Measurements from ENCODE around the gene CACNG6. TPM values are rescaled to one million over a fixed set of nuclear protein-coding genes. Genes with fewer than 3 reads are reported as not detected.
A peak's percentile ranks its signal among the peaks of the same experiment; 100 is the strongest.

The CACNG6 gene
- total and polyA plus RNA-seq, 3 experiments from 2014 or later, result not detected

- Mint-ChIP-seq H3K4me1 (no peaks in the 10 kb centered on the region), H3K36me3 (no peaks in the 10 kb centered on the region), H3K27ac (no peak overlapping the region), H3K27me3 (peaks cover 24 to 58% of the 10 kb centered on the region in 2 donors), H3K4me3 (no peak overlapping the region), H3K9me3 (no peaks in the 10 kb centered on the region)
- ChIA-PET CTCF (no interaction called here), POLR2A (no interaction called here)
- Histone ChIP-seq H3K4me1 (ENCODE audit: insufficient read depth, low read length) (no peaks in the 10 kb centered on the region), H3K27me3 (ENCODE audit: insufficient read depth, low read length, poor library complexity, severe bottlenecking) (peaks cover 7% of the 10 kb centered on the region), H3K4me3 (ENCODE audit: low read length) (no peak overlapping the region), H3K36me3 (ENCODE audit: insufficient read depth, low read length) (no peaks in the 10 kb centered on the region), H3K9me3 (ENCODE audit: low read length) (no peaks in the 10 kb centered on the region), H3K27ac (ENCODE audit: low read depth, low read length) (no peak overlapping the region)
- DNase-seq, result no peak
Measured at GRCh38 chr19:53999694-54000093, 8.3 kb downstream of the CACNG6 start.

- no peaks in the 10 kb centered on the region for H3K9me3 Mint-ChIP-seq
- H3K4me3 Mint-ChIP-seq, result no peak overlapping the region
- POLR2A ChIA-PET, result no interaction called here
- peaks cover 12 to 46% of the 10 kb centered on the region in 2 donors for H3K27me3 Mint-ChIP-seq
- no peak overlapping the region for H3K4me3 ChIP-seq (ENCODE audit: low read length)
- CTCF ChIA-PET, result no interaction called here
- DNase-seq, result no peak
- no peaks in the 10 kb centered on the region for H3K36me3 ChIP-seq (ENCODE audit: insufficient read depth, low read length)
- H3K9me3 ChIP-seq (ENCODE audit: low read length), result no peaks in the 10 kb centered on the region
- no peaks in the 10 kb centered on the region for H3K4me1 Mint-ChIP-seq
- H3K27me3 ChIP-seq (ENCODE audit: insufficient read depth, low read length, poor library complexity, severe bottlenecking), result peaks cover 7% of the 10 kb centered on the region
- H3K4me1 ChIP-seq (ENCODE audit: insufficient read depth, low read length), result no peaks in the 10 kb centered on the region
- no peak overlapping the region for H3K27ac ChIP-seq (ENCODE audit: low read depth, low read length)
- no peaks in the 10 kb centered on the region for H3K36me3 Mint-ChIP-seq
- H3K27ac Mint-ChIP-seq, result no peak overlapping the region
Measured at GRCh38 chr19:54001496-54001895, 10.1 kb downstream of the CACNG6 start.

GRCh38 chr19:54002495-54003315 is 11.3 kb downstream of the CACNG6 start:
- H3K27ac ChIP-seq (ENCODE audit: low read depth, low read length), result no peak overlapping the region
- no peak for DNase-seq
- CTCF ChIA-PET, result interaction anchor here (0.6 kb wide), 1 partner anchor 23 kb away, joined by 3 read pairs; no protein-coding TSS in a partner anchor
- peaks cover 4% of the 10 kb centered on the region for H3K27me3 ChIP-seq (ENCODE audit: insufficient read depth, low read length, poor library complexity, severe bottlenecking)
- Mint-ChIP-seq H3K4me3 (no peak overlapping the region), H3K4me1 (no peaks in the 10 kb centered on the region), H3K36me3 (no peaks in the 10 kb centered on the region), H3K9me3 (no peaks in the 10 kb centered on the region), H3K27ac (no peak overlapping the region), H3K27me3 (peaks cover 15 to 44% of the 10 kb centered on the region in 2 donors)
- no peaks in the 10 kb centered on the region for H3K9me3 ChIP-seq (ENCODE audit: low read length)
- no peak overlapping the region for H3K4me3 ChIP-seq (ENCODE audit: low read length)
- H3K36me3 ChIP-seq (ENCODE audit: insufficient read depth, low read length), result no peaks in the 10 kb centered on the region
- POLR2A ChIA-PET, result no interaction called here
- no peaks in the 10 kb centered on the region for H3K4me1 ChIP-seq (ENCODE audit: insufficient read depth, low read length)

GRCh38 chr19:54009440-54009839 is 18.0 kb downstream of the CACNG6 start:
- peaks cover 0 to 3% (median 0%) of the 10 kb centered on the region in 5 donors for H3K9me3 Mint-ChIP-seq
- CTCF ChIA-PET, result no interaction called here
- H3K36me3 Mint-ChIP-seq, result no peaks in the 10 kb centered on the region
- H3K36me3 ChIP-seq (ENCODE audit: insufficient read depth, low read length), result no peaks in the 10 kb centered on the region
- H3K4me1 Mint-ChIP-seq, result no peaks in the 10 kb centered on the region
- peaks cover 27 to 38% of the 10 kb centered on the region in 2 donors for H3K27me3 Mint-ChIP-seq
- no peaks in the 10 kb centered on the region for H3K27me3 ChIP-seq (ENCODE audit: insufficient read depth, low read length, poor library complexity, severe bottlenecking)
- DNase-seq, result no peak
- H3K4me1 ChIP-seq (ENCODE audit: insufficient read depth, low read length), result no peaks in the 10 kb centered on the region
- H3K27ac Mint-ChIP-seq, result no peak overlapping the region
- H3K9me3 ChIP-seq (ENCODE audit: low read length), result no peaks in the 10 kb centered on the region
- POLR2A ChIA-PET, result no interaction called here
- no peak overlapping the region for H3K27ac ChIP-seq (ENCODE audit: low read depth, low read length)
- H3K4me3 ChIP-seq (ENCODE audit: low read length), result no peak overlapping the region
- H3K4me3 Mint-ChIP-seq, result no peak overlapping the region

GRCh38 chr19:54010474-54010873 is 19.0 kb downstream of the CACNG6 start:
- no peaks in the 10 kb centered on the region for H3K36me3 Mint-ChIP-seq
- Histone ChIP-seq H3K9me3 (ENCODE audit: low read length) (no peaks in the 10 kb centered on the region), H3K4me3 (ENCODE audit: low read length) (no peak overlapping the region), H3K4me1 (ENCODE audit: insufficient read depth, low read length) (no peaks in the 10 kb centered on the region), H3K27ac (ENCODE audit: low read depth, low read length) (no peak overlapping the region), H3K36me3 (ENCODE audit: insufficient read depth, low read length) (no peaks in the 10 kb centered on the region), H3K27me3 (ENCODE audit: insufficient read depth, low read length, poor library complexity, severe bottlenecking) (no peaks in the 10 kb centered on the region)
- POLR2A ChIA-PET, result no interaction called here
- CTCF ChIA-PET, result no interaction called here
- DNase-seq, result no peak
- peaks cover 31 to 43% of the 10 kb centered on the region in 2 donors for H3K27me3 Mint-ChIP-seq
- no peak overlapping the region for H3K27ac Mint-ChIP-seq
- peaks cover 0 to 2% (median 0%) of the 10 kb centered on the region in 3 donors for H3K4me1 Mint-ChIP-seq
- H3K4me3 Mint-ChIP-seq, result no peak overlapping the region
- H3K9me3 Mint-ChIP-seq, result peaks cover 0 to 3% (median 0%) of the 10 kb centered on the region in 5 donors

GRCh38 chr19:54011507-54012211 is 20.2 kb downstream of the CACNG6 start:
- H3K4me3 ChIP-seq (ENCODE audit: low read length), result no peak overlapping the region
- H3K9me3 ChIP-seq (ENCODE audit: low read length), result no peaks in the 10 kb centered on the region
- H3K4me3 Mint-ChIP-seq, result no peak overlapping the region
- no peaks in the 10 kb centered on the region for H3K27me3 ChIP-seq (ENCODE audit: insufficient read depth, low read length, poor library complexity, severe bottlenecking)
- DNase-seq, result no peak
- no peak overlapping the region for H3K27ac ChIP-seq (ENCODE audit: low read depth, low read length)
- no peaks in the 10 kb centered on the region for H3K36me3 Mint-ChIP-seq
- peaks cover 0 to 3% (median 0%) of the 10 kb centered on the region in 5 donors for H3K9me3 Mint-ChIP-seq
- no peak overlapping the region for H3K27ac Mint-ChIP-seq
- H3K4me1 Mint-ChIP-seq, result peaks cover 0 to 2% (median 0%) of the 10 kb centered on the region in 3 donors
- H3K36me3 ChIP-seq (ENCODE audit: insufficient read depth, low read length), result no peaks in the 10 kb centered on the region
- no peaks in the 10 kb centered on the region for H3K4me1 ChIP-seq (ENCODE audit: insufficient read depth, low read length)
- ChIA-PET POLR2A (no interaction called here), CTCF (interaction anchor here (0.6 to 0.7 kb wide), 2 partner anchors 12 to 107 kb away, joined by 3 read pairs; no protein-coding TSS in a partner anchor)
- H3K27me3 Mint-ChIP-seq, result peaks cover 38 to 47% of the 10 kb centered on the region in 2 donors

GRCh38 chr19:54013866-54014265 is 22.4 kb downstream of the CACNG6 start:
- no peaks in the 10 kb centered on the region for H3K36me3 ChIP-seq (ENCODE audit: insufficient read depth, low read length)
- H3K27ac ChIP-seq (ENCODE audit: low read depth, low read length), result no peak overlapping the region
- no peak for DNase-seq
- Mint-ChIP-seq H3K36me3 (no peaks in the 10 kb centered on the region), H3K9me3 (peaks cover 0 to 1% (median 0%) of the 10 kb centered on the region in 5 donors), H3K27me3 (peaks cover 33 to 43% of the 10 kb centered on the region in 2 donors), H3K4me1 (peaks cover 0 to 2% (median 0%) of the 10 kb centered on the region in 3 donors), H3K4me3 (no peak overlapping the region), H3K27ac (no peak overlapping the region)
- H3K4me3 ChIP-seq (ENCODE audit: low read length), result no peak overlapping the region
- CTCF ChIA-PET, result interaction anchor here (1.1 kb wide), 1 partner anchor 16 kb away, joined by 4 read pairs; no protein-coding TSS in a partner anchor
- H3K27me3 ChIP-seq (ENCODE audit: insufficient read depth, low read length, poor library complexity, severe bottlenecking), result no peaks in the 10 kb centered on the region
- no peaks in the 10 kb centered on the region for H3K4me1 ChIP-seq (ENCODE audit: insufficient read depth, low read length)
- H3K9me3 ChIP-seq (ENCODE audit: low read length), result no peaks in the 10 kb centered on the region
- POLR2A ChIA-PET, result no interaction called here

- H3K36me3 Mint-ChIP-seq, result no peaks in the 10 kb centered on the region
Measured at GRCh38 chr19:54014920-54015560, 23.6 kb downstream of the CACNG6 start.

More at GRCh38 chr19:54014920-54015560, 23.6 kb downstream of the CACNG6 start:
- Mint-ChIP-seq H3K9me3 (peaks cover 0 to 1% (median 0%) of the 10 kb centered on the region in 5 donors), H3K4me1 (peaks cover 0 to 2% (median 0%) of the 10 kb centered on the region in 3 donors), H3K27me3 (peaks cover 35 to 43% of the 10 kb centered on the region in 2 donors), H3K4me3 (no peak overlapping the region), H3K27ac (peak overlapping the region in 2 of 8 donors; percentile 42 to 87)
- DNase-seq, result no peak
- Histone ChIP-seq H3K27me3 (ENCODE audit: insufficient read depth, low read length, poor library complexity, severe bottlenecking) (no peaks in the 10 kb centered on the region), H3K36me3 (ENCODE audit: insufficient read depth, low read length) (no peaks in the 10 kb centered on the region), H3K27ac (ENCODE audit: low read depth, low read length) (no peak overlapping the region), H3K9me3 (ENCODE audit: low read length) (no peaks in the 10 kb centered on the region), H3K4me3 (ENCODE audit: low read length) (no peak overlapping the region), H3K4me1 (ENCODE audit: insufficient read depth, low read length) (no peaks in the 10 kb centered on the region)
- POLR2A ChIA-PET, result no interaction called here
- CTCF ChIA-PET, result no interaction called here
